Activated CD4-positive, alpha-beta memory T cell treated with anti-CD3 and anti-CD28 coated beads for 36 hours (primary cell): ENCODE measurements around the gene APBB3. TPM values are rescaled to one million over a fixed set of nuclear protein-coding genes. Genes with fewer than 3 reads are reported as not detected.
A peak's percentile ranks its signal among the peaks of the same experiment; 100 is the strongest.

ENCODE experiments used
- CTCF ChIA-PET: fragments of 350-600 bp; sonication (Branson Sonifier 250); formaldehyde crosslinking; loops from one replicate; lab custom pipeline; 2021; ENCODE audit warnings: antibody characterized with exemption, inconsistent platforms; lab: Charles Lee
- POLR2A ChIA-PET: fragments of 350-600 bp; sonication (Branson Sonifier 250); formaldehyde crosslinking; loops from one replicate; lab custom pipeline; 2021; ENCODE audit warnings: antibody characterized with exemption; lab: Charles Lee
- DNase-seq: peaks from one replicate; pipeline ENCODE4 v3.0.0-alpha.2; 2020
- H3K27ac Mint-ChIP-seq: one replicate; pipeline ENCODE4 v1.8.0; 2021; ENCODE audit warnings: mixed read lengths
- H3K27me3 Mint-ChIP-seq: one replicate; pipeline ENCODE4 v1.8.0; 2021; ENCODE audit warnings: mixed read lengths
- H3K36me3 Mint-ChIP-seq: one replicate; pipeline ENCODE4 v1.8.0; 2021; ENCODE audit warnings: mixed read lengths
- H3K4me1 Mint-ChIP-seq: one replicate; pipeline ENCODE4 v1.8.0; 2021; ENCODE audit warnings: low read depth, mixed read lengths
- H3K4me3 Mint-ChIP-seq: one replicate; pipeline ENCODE4 v1.8.0; 2021; ENCODE audit warnings: mild to moderate bottlenecking, mixed read lengths
- H3K9me3 Mint-ChIP-seq: one replicate; pipeline ENCODE4 v1.8.0; 2021; ENCODE audit warnings: mixed read lengths
- intact Hi-C: fragments of 100-400 bp; cut with micrococcal nuclease; formaldehyde crosslinking; loops from one replicate; pipeline ENCODE4 v1.15.1; 2023
- total RNA-seq, 2 experiments: library from RNA; stranded (reverse); gene quantifications; one replicate each; pipeline ENCODE4 v1.2.3, GENCODE V29; 2021

The APBB3 gene
- total RNA-seq, 2 experiments from 2014 or later: 16.3 to 16.8 TPM

DNA sequence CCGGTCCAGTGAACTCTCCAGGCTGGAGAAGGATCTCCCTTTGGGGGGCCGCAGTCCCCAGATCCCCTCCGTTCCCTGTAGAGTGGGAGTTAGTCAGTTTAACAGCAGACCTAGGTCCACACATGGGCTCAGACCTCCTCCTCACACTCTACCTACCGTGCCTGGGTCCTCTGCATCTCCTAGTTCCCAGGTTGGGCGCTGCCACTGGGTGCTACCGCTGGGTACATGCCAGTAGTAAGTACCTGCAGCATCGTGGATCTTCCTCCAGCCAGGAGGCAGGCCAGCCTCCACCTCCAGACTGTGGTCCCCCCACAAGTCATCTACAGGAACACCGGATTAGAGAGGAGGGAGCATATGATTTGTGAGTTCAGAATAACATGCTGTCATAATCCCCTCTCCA, 802 bp downstream of the APBB3 start:
- Mint-ChIP-seq H3K27me3 (no peaks in the 10 kb centered on the region), H3K9me3 (no peaks in the 10 kb centered on the region), H3K4me3 (peak overlapping the region; percentile 91), H3K27ac (peak overlapping the region; percentile 93), H3K36me3 (peaks cover 19% of the 10 kb centered on the region), H3K4me1 (peaks cover 39% of the 10 kb centered on the region)
- CTCF ChIA-PET: interaction anchor here (1.5 to 4.4 kb wide), 2 partner anchors 16 to 84 kb away, joined by 5 to 24 read pairs; partner anchors contain the start of genes EIF4EBP3, IK and NDUFA2
- DNase-seq: peak; percentile 31
- POLR2A ChIA-PET: interaction anchor here (0.5 to 1.9 kb wide), 8 partner anchors 13 to 456 kb away, joined by 3 to 6 read pairs (median 4); partner anchors contain the start of genes EIF4EBP3, HARS1, HARS2 and IK
- intact Hi-C loops: loop anchor here (5.0 kb wide), 1 partner anchor 311 kb away; no protein-coding TSS in a partner anchor

DNA sequence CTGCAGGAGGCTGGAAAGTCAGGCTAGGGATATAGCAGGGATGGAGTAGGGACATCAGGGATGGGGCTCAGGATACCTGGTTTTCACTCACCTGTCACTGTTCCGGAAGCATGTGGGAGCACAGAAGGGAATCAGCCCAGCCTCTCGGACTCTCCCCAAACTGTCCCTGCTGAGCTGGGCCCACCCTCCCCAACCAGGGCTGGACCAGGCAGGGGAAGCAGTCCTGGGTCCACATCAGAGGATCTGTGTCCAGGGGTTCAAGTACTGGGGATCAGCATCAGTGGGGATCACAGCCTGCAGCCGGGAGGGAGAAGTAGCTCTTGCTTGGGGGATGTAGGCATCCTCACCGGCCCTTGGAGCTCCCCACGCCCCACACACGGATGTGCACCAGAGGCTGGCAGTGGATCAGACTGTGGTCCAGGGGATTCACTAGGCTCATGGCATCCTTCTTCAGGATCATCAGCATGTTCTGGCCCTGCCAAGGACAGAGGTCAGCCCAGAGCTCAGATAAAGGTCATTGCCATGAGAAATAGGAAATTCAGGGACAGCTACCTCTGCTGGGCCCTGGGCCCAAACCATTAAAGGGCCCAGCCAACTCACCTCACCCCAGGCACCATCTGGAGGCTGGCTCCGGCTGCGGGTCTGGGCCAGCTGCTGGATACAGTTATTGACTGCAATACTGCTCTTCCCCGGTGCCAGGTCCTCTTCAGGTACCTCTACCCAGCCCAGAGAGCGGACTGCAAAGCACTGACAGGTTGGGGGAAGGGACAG, 2.5 kb downstream of the APBB3 start:
- Mint-ChIP-seq H3K27me3 (no peaks in the 10 kb centered on the region), H3K27ac (no peak overlapping the region), H3K9me3 (no peaks in the 10 kb centered on the region), H3K36me3 (peaks cover 6% of the 10 kb centered on the region), H3K4me3 (no peak overlapping the region), H3K4me1 (peaks cover 29% of the 10 kb centered on the region)
- ChIA-PET POLR2A (interaction anchor here (1.1 kb wide), 1 partner anchor 28 kb away, joined by 3 read pairs; no protein-coding TSS in a partner anchor), CTCF (interaction anchor here (1.1 to 1.5 kb wide), 2 partner anchors 14 to 73 kb away, joined by 3 to 4 read pairs; partner anchors contain the start of gene EIF4EBP3)
- intact Hi-C loops: loop anchor here (5.0 kb wide), 1 partner anchor 310 kb away; no protein-coding TSS in a partner anchor
- DNase-seq: no peak

DNA sequence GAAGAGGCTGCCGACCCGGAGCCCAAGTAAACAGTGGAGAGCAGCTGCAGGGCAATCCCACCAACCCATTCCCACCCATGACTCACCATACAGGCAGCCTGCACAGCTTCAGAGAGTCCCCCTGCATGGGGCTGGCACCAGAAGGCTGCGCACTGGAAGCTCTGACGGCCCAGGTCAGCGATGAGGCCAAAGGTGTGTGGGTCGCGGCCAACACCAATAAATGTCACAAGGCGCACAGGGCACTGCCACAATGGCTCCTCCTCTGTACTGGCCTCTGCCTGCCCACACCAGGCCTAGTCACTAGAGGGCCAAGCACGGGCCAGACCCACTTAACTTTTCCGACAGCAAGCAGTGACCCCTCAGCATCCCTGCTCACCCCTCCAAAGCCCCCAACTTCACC, 4.2 kb downstream of the APBB3 start:
- Mint-ChIP-seq H3K36me3 (peaks cover 13% of the 10 kb centered on the region), H3K27me3 (no peaks in the 10 kb centered on the region), H3K4me3 (no peak overlapping the region), H3K4me1 (peaks cover 26% of the 10 kb centered on the region), H3K27ac (no peak overlapping the region), H3K9me3 (no peaks in the 10 kb centered on the region)
- intact Hi-C loops: loop anchor here (5.0 kb wide), 1 partner anchor 308 kb away; no protein-coding TSS in a partner anchor
- ChIA-PET CTCF (no interaction called here), POLR2A (no interaction called here)
- no peak for DNase-seq

DNA sequence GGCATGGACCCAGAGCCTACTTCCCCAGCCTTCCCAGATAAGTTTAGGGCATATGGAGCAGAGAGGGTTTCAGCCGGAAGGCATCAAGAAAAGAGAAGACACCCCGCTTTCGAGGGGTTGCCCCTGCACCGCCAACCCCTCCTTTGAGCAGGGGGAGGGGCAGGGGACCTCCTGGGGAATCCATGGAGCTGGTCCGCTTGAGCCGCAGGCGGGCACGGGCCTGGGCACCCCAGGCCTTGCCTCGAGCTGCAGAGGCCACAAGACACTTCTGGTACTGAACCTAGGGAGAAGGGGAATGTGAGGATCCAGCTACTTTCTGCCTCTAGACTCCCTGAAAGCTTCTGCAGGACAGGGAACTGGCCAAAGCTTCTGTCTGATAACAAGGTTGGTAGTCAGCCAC, 5.9 kb downstream of the APBB3 start:
- Mint-ChIP-seq H3K36me3 (peaks cover 17% of the 10 kb centered on the region), H3K9me3 (no peaks in the 10 kb centered on the region), H3K4me3 (no peak overlapping the region), H3K27me3 (no peaks in the 10 kb centered on the region), H3K4me1 (peaks cover 43% of the 10 kb centered on the region), H3K27ac (peak overlapping the region; percentile 90)
- intact Hi-C loops: loop anchor here (5.0 to 10.0 kb wide), 2 partner anchors 196 to 454 kb away; partner anchors contain the start of gene SLC4A9
- no peak for DNase-seq
- ChIA-PET POLR2A (interaction anchor here (1.3 kb wide), 1 partner anchor 107 kb away, joined by 3 read pairs; no protein-coding TSS in a partner anchor), CTCF (interaction anchor here (1.4 kb wide), 1 partner anchor 76 kb away, joined by 3 read pairs; no protein-coding TSS in a partner anchor)

DNA sequence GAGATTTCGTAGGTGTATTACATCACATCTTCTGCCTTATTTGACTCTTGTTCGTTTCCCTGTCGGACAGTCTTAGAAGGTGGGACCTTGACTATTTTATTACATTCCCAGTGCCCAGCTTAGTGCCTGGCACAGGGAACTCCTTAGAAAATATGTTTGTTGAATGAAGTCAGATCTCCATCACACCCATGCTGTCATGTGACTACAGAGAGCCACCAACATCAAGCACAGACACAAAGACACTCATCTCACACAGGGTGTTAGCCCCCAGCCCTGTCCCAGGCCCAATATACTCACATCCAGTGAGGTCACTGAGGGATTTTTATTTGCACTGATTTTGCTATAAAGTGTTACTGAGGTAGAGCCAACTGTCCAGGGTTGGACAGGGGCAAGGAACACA, 6.4 kb downstream of the APBB3 start:
- H3K9me3 Mint-ChIP-seq: no peaks in the 10 kb centered on the region
- no peak for DNase-seq
- POLR2A ChIA-PET: interaction anchor here (1.0 to 1.3 kb wide), 6 partner anchors 11 to 157 kb away, joined by 3 to 15 read pairs (median 4); partner anchors contain the start of gene EIF4EBP3
- peaks cover 46% of the 10 kb centered on the region for H3K4me1 Mint-ChIP-seq
- peaks cover 23% of the 10 kb centered on the region for H3K36me3 Mint-ChIP-seq
- H3K4me3 Mint-ChIP-seq: peak overlapping the region; percentile 86
- no peaks in the 10 kb centered on the region for H3K27me3 Mint-ChIP-seq
- intact Hi-C loops: loop anchor here (1.0 to 10.0 kb wide), 4 partner anchors 81 to 453 kb away; partner anchors contain the start of genes ANKHD1, SLC4A9 and TMCO6
- peak overlapping the region; percentile 90 for H3K27ac Mint-ChIP-seq
- CTCF ChIA-PET: interaction anchor here (0.7 to 1.5 kb wide), 3 partner anchors 10 to 81 kb away, joined by 5 to 15 read pairs (median 6); partner anchors contain the start of gene EIF4EBP3

DNA sequence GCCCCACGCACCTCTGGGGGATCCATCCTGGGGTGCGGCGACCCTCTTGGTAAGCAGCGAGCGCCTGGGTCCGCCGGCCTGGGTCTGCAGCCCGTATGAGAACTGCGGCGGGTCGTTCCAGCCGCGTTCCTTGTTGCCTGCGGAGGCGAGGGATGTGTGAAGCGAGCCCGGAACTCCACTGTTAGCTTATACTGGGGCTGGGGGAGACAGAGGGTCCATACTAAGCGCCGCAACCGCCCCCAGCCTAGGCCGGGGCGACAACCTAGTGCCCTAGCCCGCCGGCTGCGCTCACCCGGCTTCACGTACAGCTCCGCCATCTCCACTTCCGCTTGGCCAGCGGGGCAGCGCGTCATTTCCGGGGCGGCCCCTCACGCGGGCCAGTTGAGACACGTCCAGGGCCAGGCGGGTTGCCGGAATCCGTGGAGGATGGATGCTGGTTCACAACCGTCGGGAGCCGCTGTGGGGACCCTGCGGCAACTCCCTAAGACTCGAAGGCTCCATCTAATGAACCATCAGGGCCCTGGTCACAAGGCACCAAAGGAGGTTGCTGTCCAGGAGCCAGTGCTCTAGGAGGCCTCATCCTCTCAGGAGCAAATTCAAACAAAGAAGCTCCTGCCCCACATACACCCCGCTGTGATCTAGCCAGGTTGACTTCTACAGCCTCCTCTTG, 7.1 kb downstream of the APBB3 start, which contains the start of gene SRA1:
Gene SRA1 (minus strand): TSS at position 338 of the 670 bp plus-strand sequence. CDS start 21 bp downstream, at position 317.
- ChIA-PET POLR2A (interaction anchor here (1.0 to 1.3 kb wide), 8 partner anchors 10 to 157 kb away, joined by 3 to 15 read pairs (median 4); partner anchors contain the start of genes EIF4EBP3, IK and NDUFA2), CTCF (interaction anchor here (0.7 to 1.5 kb wide), 3 partner anchors 10 to 81 kb away, joined by 5 to 15 read pairs (median 6); partner anchors contain the start of gene EIF4EBP3)
- peak; percentile 93 for DNase-seq
- peaks cover 25% of the 10 kb centered on the region for H3K36me3 Mint-ChIP-seq
- H3K27ac Mint-ChIP-seq: peak within 1 kb of the TSS; percentile 90
- intact Hi-C loops: loop anchor here (1.0 to 10.0 kb wide), 4 partner anchors 82 to 452 kb away; partner anchors contain the start of genes ANKHD1, SLC4A9 and TMCO6
- H3K9me3 Mint-ChIP-seq: no peaks in the 10 kb centered on the region
- peak within 1 kb of the TSS; percentile 86 for H3K4me3 Mint-ChIP-seq
- no peaks in the 10 kb centered on the region for H3K27me3 Mint-ChIP-seq
- peaks cover 45% of the 10 kb centered on the region for H3K4me1 Mint-ChIP-seq

DNA sequence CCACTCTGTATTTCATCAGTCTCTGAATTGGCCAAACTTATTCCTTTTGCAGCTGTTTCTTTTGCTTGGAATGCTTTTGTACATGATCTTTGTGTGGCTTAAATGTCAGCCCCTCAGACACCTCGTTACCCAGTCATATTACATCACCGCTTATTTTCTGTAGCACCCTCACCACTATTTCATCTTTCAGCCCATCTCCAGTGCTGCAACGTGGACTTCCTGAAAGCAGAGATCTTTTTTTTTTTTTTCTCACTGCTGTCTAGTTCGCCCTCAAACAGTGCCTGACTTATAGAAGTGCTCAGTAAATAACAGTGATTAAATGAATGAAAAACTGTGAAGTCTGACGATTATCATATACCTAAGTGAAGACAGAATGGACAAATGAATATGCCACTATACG, 8.0 kb downstream of the APBB3 start:
- H3K4me1 Mint-ChIP-seq: peaks cover 54% of the 10 kb centered on the region
- peak overlapping the region; percentile 90 for H3K27ac Mint-ChIP-seq
- H3K9me3 Mint-ChIP-seq: no peaks in the 10 kb centered on the region
- H3K27me3 Mint-ChIP-seq: no peaks in the 10 kb centered on the region
- H3K4me3 Mint-ChIP-seq: peak overlapping the region; percentile 86
- CTCF ChIA-PET: interaction anchor here (1.2 kb wide), 1 partner anchor 9 kb away, joined by 3 read pairs; the partner anchor contains the start of gene EIF4EBP3
- peaks cover 26% of the 10 kb centered on the region for H3K36me3 Mint-ChIP-seq
- intact Hi-C loops: loop anchor here (1.0 to 10.0 kb wide), 4 partner anchors 9 to 452 kb away; partner anchors contain the start of genes ANKHD1, EIF4EBP3 and SLC4A9
- no peak for DNase-seq
- POLR2A ChIA-PET: interaction anchor here (0.6 to 1.1 kb wide), 3 partner anchors 9 to 91 kb away, joined by 3 to 5 read pairs (median 3); partner anchors contain the start of genes EIF4EBP3 and NDUFA2

DNA sequence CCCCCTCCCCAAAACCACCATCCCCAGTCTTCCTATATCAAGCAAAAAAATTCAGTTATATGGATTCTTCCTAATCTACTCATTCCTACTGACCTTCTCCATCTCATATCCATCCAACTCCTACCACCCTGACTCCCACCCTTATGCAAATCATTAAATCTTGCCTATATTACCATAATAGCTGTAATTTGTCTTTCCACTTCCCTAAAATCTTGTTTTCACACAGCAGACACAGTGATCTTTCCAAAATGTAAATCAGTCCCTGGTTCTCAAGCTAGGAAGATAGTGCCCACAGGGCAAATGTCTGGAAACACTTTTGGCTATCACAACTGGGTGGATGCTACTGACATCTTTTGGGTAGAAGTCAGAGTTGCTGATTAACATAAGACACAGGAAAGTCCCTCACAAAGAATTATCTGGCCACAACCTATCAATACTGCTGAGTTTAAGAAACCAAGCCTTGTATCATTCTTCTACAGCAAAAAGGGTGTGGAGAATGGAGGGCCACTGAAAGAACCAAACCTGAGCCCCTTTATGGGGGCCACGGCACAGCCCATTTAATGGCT, 8.6 kb downstream of the APBB3 start:
- H3K36me3 Mint-ChIP-seq: peaks cover 30% of the 10 kb centered on the region
- H3K27ac Mint-ChIP-seq: peak overlapping the region; percentile 90
- CTCF ChIA-PET: interaction anchor here (1.2 kb wide), 2 partner anchors 8 to 10 kb away, joined by 3 read pairs; partner anchors contain the start of gene EIF4EBP3
- intact Hi-C loops: loop anchor here (1.0 to 10.0 kb wide), 4 partner anchors 9 to 451 kb away; partner anchors contain the start of genes ANKHD1, EIF4EBP3 and SLC4A9
- peaks cover 60% of the 10 kb centered on the region for H3K4me1 Mint-ChIP-seq
- DNase-seq: no peak
- H3K4me3 Mint-ChIP-seq: peak overlapping the region; percentile 86
- H3K27me3 Mint-ChIP-seq: no peaks in the 10 kb centered on the region
- POLR2A ChIA-PET: interaction anchor here (0.6 to 1.1 kb wide), 2 partner anchors 8 to 91 kb away, joined by 3 to 5 read pairs; partner anchors contain the start of genes EIF4EBP3 and NDUFA2
- H3K9me3 Mint-ChIP-seq: no peaks in the 10 kb centered on the region

DNA sequence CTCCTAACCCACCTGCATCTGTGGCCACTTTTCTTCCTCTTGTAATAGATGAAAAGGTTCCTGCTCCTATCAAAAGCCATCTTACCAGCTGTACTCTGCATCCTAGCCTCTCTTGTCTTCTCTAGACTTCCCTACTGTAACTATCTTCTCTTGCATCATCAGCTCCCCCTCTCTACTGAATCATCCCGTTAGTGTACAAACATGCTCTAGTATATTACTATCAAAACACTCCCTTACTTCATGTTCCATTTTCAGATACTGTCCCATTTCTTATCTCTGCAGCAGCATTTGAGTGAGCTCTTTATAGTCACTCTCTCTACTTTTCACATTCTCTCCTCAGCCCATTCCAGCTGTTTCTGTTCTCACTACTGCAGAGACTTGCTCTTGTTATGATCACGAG, 9.9 kb downstream of the APBB3 start:
- CTCF ChIA-PET: interaction anchor here (2.5 kb wide), 1 partner anchor 80 kb away, joined by 9 read pairs; no protein-coding TSS in a partner anchor

DNA sequence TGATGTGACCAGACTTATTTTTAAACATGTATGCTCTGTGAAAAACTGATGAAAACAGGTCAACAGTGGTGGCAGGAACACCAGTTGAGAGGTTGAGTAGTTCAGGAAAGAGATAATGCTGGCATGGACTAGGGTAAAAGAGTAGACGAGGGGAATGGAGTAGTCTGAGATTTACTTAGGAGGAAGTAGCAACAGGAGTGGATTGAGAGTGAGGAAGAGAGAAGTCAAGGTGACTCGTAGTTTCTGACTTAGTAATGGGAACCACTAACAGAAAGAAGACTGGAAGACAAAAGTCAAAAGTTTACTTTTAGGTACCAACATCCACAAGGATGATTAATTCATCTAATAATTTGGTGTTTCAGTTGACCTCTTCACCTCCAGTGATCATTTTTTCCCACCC, 10.7 kb downstream of the APBB3 start:
- Mint-ChIP-seq H3K4me3 (peak overlapping the region; percentile 8), H3K27me3 (no peaks in the 10 kb centered on the region), H3K36me3 (peaks cover 43% of the 10 kb centered on the region), H3K27ac (peak overlapping the region; percentile 82), H3K4me1 (peaks cover 75% of the 10 kb centered on the region), H3K9me3 (no peaks in the 10 kb centered on the region)
- ChIA-PET CTCF (interaction anchor here (2.5 kb wide), 1 partner anchor 81 kb away, joined by 9 read pairs; no protein-coding TSS in a partner anchor), POLR2A (no interaction called here)
- no peak for DNase-seq
- intact Hi-C loops: loop anchor here (1.0 to 10.0 kb wide), 3 partner anchors 19 to 449 kb away; no protein-coding TSS in a partner anchor

More for the DNA sequence above, 9.9 kb downstream of the APBB3 start:
- Mint-ChIP-seq H3K4me1 (peaks cover 68% of the 10 kb centered on the region), H3K36me3 (peaks cover 40% of the 10 kb centered on the region), H3K9me3 (no peaks in the 10 kb centered on the region), H3K27me3 (no peaks in the 10 kb centered on the region), H3K4me3 (peak overlapping the region; percentile 34), H3K27ac (peak overlapping the region; percentile 82)
- POLR2A ChIA-PET: interaction anchor here (0.9 to 1.3 kb wide), 4 partner anchors 11 to 137 kb away, joined by 3 to 6 read pairs (median 4); partner anchors contain the start of gene TMCO6
- no peak for DNase-seq
- intact Hi-C loops: loop anchor here (10.0 kb wide), 1 partner anchor 450 kb away; no protein-coding TSS in a partner anchor
